ENCODE results near the gene STPG3. TPM values are rescaled to one million over a fixed set of nuclear protein-coding genes. Genes with fewer than 3 reads are reported as not detected.

STPG3 gene
- total and polyA plus RNA-seq, 2 experiments from 2014 or later = not detected

DNA sequence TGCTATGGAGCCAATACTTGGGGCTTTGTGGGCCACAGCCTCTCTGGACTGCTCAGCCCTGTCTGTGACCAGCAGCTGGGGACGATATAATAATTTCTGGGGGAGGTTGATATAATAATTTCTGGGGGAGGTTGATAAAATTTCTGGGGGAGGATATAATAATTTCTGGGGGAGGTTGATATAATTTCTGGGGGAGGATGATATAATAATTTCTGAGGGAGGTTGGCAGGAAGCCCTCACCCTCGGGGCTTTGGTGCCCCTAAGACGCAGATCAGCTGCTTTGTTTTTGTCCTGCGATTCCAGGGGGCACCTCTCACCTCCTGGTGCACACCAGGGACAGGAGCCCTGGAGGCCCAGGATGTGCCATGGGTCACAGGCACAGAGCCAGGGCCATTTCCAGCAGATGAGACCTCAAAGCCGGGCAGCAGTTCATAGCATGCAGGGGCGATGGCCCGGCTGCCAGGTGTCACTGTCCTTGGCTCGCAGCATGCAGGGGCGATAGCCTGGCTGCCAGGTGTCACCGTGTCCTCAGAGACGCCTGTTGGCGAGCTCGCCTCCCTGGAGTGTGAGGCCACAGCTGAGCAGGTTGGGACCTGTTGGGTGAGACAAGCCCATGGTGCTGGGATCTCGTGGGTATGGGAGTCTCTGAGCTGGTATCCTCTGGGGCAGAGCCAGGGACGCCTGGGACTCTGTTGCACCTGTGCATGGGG lies 22.7 kb downstream of the STPG3 start:
- H3K4me1 Mint-ChIP-seq = peaks cover 36% of the 10 kb centered on the region
- Histone ChIP-seq H3K4me2 (no peak overlapping the region), H3K79me2 (replicated peaks; ENCODE audit: insufficient read depth) (no peaks in the 10 kb centered on the region), H3K27me3 (ENCODE audit: insufficient read depth) (0 out of 2 replicates have a peak, but pooled peaks cover under 1% of the 10 kb centered on the region), H3K9me2 (ENCODE audit: insufficient read depth) (no peaks in the 10 kb centered on the region), H3K4me1 (ENCODE audit: insufficient read depth) (peaks cover 12% of the 10 kb centered on the region), H3K4me3 (no peak overlapping the region), H3F3A (replicated peaks; ENCODE audit: low read depth) (0 out of 2 replicates have a peak, but pooled peaks cover 2% of the 10 kb centered on the region), H3K36me3 (ENCODE audit: insufficient read depth) (peaks cover 2% of the 10 kb centered on the region; the same call in 1 of the 2 replicates), H4K20me1 (replicated peaks; ENCODE audit: insufficient read depth) (0 out of 2 replicates have a peak, but pooled peaks cover 5% of the 10 kb centered on the region), H3K27ac (ENCODE audit: low read depth) (no peak overlapping the region), H2AFZ (no peak overlapping the region)
- H3K27me3 Mint-ChIP-seq (ENCODE audit: insufficient read depth, low read depth, poor library complexity) = peaks cover 28% of the 10 kb centered on the region
- TF ChIP-seq POLR2AphosphoS5 (IDR thresholded peaks at IDR 0.05; ENCODE audit: low read depth) (no peak), JUNB (IDR thresholded peaks at IDR 0.05; ENCODE audit: unreplicated experiment) (no peak), NANOG (IDR thresholded peaks at IDR 0.05; ENCODE audit: borderline replicate concordance) (no peak), ZNF114 (CRISPR knock-in tag; IDR thresholded peaks at IDR 0.05) (no peak), EZH2 (IDR thresholded peaks at IDR 0.05; ENCODE audit: low read depth, unreplicated experiment) (no peak), STAT1 (IDR thresholded peaks at IDR 0.05; ENCODE audit: unreplicated experiment) (no peak), CREB1 (CRISPR knock-in tag; IDR thresholded peaks at IDR 0.05; ENCODE audit: low read depth) (no peak), EZH2phosphoT487 (IDR thresholded peaks at IDR 0.05; ENCODE audit: unreplicated experiment) (no peak), ZNF331 (CRISPR knock-in tag; IDR thresholded peaks at IDR 0.05; ENCODE audit: low read depth) (no peak)
- TF ChIP-seq, protein P1, sequence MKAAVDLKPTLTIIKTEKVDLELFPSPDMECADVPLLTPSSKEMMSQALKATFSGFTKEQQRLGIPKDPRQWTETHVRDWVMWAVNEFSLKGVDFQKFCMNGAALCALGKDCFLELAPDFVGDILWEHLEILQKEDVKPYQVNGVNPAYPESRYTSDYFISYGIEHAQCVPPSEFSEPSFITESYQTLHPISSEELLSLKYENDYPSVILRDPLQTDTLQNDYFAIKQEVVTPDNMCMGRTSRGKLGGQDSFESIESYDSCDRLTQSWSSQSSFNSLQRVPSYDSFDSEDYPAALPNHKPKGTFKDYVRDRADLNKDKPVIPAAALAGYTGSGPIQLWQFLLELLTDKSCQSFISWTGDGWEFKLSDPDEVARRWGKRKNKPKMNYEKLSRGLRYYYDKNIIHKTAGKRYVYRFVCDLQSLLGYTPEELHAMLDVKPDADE (IDR thresholded peaks at IDR 0.05) = no peak
- TF ChIP-seq, protein P2, sequence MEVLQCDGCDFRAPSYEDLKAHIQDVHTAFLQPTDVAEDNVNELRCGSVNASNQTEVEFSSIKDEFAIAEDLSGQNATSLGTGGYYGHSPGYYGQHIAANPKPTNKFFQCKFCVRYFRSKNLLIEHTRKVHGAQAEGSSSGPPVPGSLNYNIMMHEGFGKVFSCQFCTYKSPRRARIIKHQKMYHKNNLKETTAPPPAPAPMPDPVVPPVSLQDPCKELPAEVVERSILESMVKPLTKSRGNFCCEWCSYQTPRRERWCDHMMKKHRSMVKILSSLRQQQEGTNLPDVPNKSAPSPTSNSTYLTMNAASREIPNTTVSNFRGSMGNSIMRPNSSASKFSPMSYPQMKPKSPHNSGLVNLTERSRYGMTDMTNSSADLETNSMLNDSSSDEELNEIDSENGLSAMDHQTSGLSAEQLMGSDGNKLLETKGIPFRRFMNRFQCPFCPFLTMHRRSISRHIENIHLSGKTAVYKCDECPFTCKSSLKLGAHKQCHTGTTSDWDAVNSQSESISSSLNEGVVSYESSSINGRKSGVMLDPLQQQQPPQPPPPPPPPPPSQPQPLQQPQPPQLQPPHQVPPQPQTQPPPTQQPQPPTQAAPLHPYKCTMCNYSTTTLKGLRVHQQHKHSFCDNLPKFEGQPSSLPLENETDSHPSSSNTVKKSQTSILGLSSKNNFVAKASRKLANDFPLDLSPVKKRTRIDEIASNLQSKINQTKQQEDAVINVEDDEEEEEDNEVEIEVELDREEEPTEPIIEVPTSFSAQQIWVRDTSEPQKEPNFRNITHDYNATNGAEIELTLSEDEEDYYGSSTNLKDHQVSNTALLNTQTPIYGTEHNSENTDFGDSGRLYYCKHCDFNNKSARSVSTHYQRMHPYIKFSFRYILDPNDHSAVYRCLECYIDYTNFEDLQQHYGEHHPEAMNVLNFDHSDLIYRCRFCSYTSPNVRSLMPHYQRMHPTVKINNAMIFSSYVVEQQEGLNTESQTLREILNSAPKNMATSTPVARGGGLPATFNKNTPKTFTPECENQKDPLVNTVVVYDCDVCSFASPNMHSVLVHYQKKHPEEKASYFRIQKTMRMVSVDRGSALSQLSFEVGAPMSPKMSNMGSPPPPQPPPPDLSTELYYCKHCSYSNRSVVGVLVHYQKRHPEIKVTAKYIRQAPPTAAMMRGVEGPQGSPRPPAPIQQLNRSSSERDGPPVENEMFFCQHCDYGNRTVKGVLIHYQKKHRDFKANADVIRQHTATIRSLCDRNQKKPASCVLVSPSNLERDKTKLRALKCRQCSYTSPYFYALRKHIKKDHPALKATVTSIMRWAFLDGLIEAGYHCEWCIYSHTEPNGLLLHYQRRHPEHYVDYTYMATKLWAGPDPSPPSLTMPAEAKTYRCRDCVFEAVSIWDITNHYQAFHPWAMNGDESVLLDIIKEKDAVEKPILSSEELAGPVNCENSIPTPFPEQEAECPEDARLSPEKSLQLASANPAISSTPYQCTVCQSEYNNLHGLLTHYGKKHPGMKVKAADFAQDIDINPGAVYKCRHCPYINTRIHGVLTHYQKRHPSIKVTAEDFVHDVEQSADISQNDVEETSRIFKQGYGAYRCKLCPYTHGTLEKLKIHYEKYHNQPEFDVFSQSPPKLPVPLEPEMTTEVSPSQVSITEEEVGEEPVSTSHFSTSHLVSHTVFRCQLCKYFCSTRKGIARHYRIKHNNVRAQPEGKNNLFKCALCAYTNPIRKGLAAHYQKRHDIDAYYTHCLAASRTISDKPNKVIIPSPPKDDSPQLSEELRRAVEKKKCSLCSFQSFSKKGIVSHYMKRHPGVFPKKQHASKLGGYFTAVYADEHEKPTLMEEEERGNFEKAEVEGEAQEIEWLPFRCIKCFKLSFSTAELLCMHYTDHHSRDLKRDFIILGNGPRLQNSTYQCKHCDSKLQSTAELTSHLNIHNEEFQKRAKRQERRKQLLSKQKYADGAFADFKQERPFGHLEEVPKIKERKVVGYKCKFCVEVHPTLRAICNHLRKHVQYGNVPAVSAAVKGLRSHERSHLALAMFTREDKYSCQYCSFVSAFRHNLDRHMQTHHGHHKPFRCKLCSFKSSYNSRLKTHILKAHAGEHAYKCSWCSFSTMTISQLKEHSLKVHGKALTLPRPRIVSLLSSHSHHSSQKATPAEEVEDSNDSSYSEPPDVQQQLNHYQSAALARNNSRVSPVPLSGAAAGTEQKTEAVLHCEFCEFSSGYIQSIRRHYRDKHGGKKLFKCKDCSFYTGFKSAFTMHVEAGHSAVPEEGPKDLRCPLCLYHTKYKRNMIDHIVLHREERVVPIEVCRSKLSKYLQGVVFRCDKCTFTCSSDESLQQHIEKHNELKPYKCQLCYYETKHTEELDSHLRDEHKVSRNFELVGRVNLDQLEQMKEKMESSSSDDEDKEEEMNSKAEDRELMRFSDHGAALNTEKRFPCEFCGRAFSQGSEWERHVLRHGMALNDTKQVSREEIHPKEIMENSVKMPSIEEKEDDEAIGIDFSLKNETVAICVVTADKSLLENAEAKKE (CRISPR knock-in tag; IDR thresholded peaks at IDR 0.05) = no peak
- TF ChIP-seq, protein P3, sequence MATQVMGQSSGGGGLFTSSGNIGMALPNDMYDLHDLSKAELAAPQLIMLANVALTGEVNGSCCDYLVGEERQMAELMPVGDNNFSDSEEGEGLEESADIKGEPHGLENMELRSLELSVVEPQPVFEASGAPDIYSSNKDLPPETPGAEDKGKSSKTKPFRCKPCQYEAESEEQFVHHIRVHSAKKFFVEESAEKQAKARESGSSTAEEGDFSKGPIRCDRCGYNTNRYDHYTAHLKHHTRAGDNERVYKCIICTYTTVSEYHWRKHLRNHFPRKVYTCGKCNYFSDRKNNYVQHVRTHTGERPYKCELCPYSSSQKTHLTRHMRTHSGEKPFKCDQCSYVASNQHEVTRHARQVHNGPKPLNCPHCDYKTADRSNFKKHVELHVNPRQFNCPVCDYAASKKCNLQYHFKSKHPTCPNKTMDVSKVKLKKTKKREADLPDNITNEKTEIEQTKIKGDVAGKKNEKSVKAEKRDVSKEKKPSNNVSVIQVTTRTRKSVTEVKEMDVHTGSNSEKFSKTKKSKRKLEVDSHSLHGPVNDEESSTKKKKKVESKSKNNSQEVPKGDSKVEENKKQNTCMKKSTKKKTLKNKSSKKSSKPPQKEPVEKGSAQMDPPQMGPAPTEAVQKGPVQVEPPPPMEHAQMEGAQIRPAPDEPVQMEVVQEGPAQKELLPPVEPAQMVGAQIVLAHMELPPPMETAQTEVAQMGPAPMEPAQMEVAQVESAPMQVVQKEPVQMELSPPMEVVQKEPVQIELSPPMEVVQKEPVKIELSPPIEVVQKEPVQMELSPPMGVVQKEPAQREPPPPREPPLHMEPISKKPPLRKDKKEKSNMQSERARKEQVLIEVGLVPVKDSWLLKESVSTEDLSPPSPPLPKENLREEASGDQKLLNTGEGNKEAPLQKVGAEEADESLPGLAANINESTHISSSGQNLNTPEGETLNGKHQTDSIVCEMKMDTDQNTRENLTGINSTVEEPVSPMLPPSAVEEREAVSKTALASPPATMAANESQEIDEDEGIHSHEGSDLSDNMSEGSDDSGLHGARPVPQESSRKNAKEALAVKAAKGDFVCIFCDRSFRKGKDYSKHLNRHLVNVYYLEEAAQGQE (IDR thresholded peaks at IDR 0.05; ENCODE audit: unreplicated experiment) = no peak
- TF ChIP-seq, protein P4, sequence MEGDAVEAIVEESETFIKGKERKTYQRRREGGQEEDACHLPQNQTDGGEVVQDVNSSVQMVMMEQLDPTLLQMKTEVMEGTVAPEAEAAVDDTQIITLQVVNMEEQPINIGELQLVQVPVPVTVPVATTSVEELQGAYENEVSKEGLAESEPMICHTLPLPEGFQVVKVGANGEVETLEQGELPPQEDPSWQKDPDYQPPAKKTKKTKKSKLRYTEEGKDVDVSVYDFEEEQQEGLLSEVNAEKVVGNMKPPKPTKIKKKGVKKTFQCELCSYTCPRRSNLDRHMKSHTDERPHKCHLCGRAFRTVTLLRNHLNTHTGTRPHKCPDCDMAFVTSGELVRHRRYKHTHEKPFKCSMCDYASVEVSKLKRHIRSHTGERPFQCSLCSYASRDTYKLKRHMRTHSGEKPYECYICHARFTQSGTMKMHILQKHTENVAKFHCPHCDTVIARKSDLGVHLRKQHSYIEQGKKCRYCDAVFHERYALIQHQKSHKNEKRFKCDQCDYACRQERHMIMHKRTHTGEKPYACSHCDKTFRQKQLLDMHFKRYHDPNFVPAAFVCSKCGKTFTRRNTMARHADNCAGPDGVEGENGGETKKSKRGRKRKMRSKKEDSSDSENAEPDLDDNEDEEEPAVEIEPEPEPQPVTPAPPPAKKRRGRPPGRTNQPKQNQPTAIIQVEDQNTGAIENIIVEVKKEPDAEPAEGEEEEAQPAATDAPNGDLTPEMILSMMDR (conservative IDR thresholded peaks at IDR 0.05; ENCODE audit: low read depth in 2 of 2) = no peak
- H3K4me3 Mint-ChIP-seq = no peak overlapping the region
- no peak for DNase-seq (ENCODE audit: low spot score)
- H3K36me3 Mint-ChIP-seq (ENCODE audit: low read depth) = peaks cover 21% of the 10 kb centered on the region
- H3K9me3 Mint-ChIP-seq = no peaks in the 10 kb centered on the region; the same call in 2 of the 3 replicates
- H3K27ac Mint-ChIP-seq = peak overlapping the region; percentile 75
- no peak for ATAC-seq

Measured in GM23338 (cell line).